Esophagus (tissue), 2 donors: Measurements from ENCODE around the gene CDT1. TPM values are rescaled to one million over a fixed set of nuclear protein-coding genes. Genes with fewer than 3 reads are reported as not detected.

ENCODE experiments used
- H3K27ac ChIP-seq, 2 donors: one replicate each; pipeline ENCODE4 v1.5.1; 2013; ENCODE audit warnings: low read depth in 2 of 2, mild to moderate bottlenecking in 2 of 2, inconsistent platforms in 1 of 2, low read length in 1 of 2, moderate library complexity in 1 of 2
- H3K27me3 ChIP-seq, 2 donors: one replicate each; pipeline ENCODE4 v1.6.1; 2013; ENCODE audit warnings: low read length in 2 of 2, control low read depth in 1 of 2, mild to moderate bottlenecking in 1 of 2; ENCODE audit not compliant: insufficient read depth in 2 of 2, control insufficient read depth in 1 of 2
- H3K36me3 ChIP-seq, 2 donors: one replicate each; pipeline ENCODE4 v1.6.1; 2013; ENCODE audit warnings: low read length in 1 of 2; ENCODE audit not compliant: control insufficient read depth in 2 of 2, insufficient read depth in 2 of 2
- H3K4me1 ChIP-seq, 2 donors: one replicate each; pipeline ENCODE4 v1.6.1; 2013; ENCODE audit warnings: low read length in 1 of 2; ENCODE audit not compliant: control insufficient read depth in 2 of 2, insufficient read depth in 2 of 2
- H3K4me3 ChIP-seq, 2 donors: one replicate each; pipeline ENCODE4 v1.5.1; 2013; ENCODE audit warnings: low read length in 2 of 2, mild to moderate bottlenecking in 2 of 2, low read depth in 1 of 2, moderate library complexity in 1 of 2
- H3K9me3 ChIP-seq, 2 donors: one replicate each; pipeline ENCODE4 v1.6.1; 2013; ENCODE audit warnings: mild to moderate bottlenecking in 2 of 2, low read depth in 1 of 2, low read length in 1 of 2, moderate library complexity in 1 of 2; ENCODE audit not compliant: control insufficient read depth in 2 of 2, insufficient read depth in 1 of 2
- WGBS, 2 donors: extraction: QIAGEN DNeasy Blood & Tissue Kit; methylation state at CpG; one replicate each; pipeline ENCODE4 v1.1.7; 2013; 5-methylcytosine and 5-hydroxymethylcytosine counted together
- polyA plus RNA-seq, 2 donors: library from polyadenylated mRNA; stranded (reverse); fragments of 200-250 nt; gene quantifications; one replicate each; pipeline ENCODE4 v1.2.3, GENCODE V29; 2013
- donor health status: healthy with polysubstance abuse.
- donor health status: Bipolar disorder and iron deficiency.

CDT1 gene
- polyA plus RNA-seq, 2 donors, result 5.8 to 9.9 TPM

GRCh38 chr16:88790312-88791211 is 13.0 kb upstream of the CDT1 start:
- no peak overlapping the region for H3K4me3 ChIP-seq

GRCh38 chr16:88792078-88792550 is 11.5 kb upstream of the CDT1 start:
- H3K27me3 ChIP-seq, result no peaks in the 10 kb centered on the region

More at GRCh38 chr16:88790312-88791211, 13.0 kb upstream of the CDT1 start:
- Histone ChIP-seq H3K9me3 (no peaks in the 10 kb centered on the region), H3K4me1 (peaks cover 2 to 4% of the 10 kb centered on the region in 2 donors), H3K27me3 (no peaks in the 10 kb centered on the region), H3K36me3 (no peaks in the 10 kb centered on the region), H3K27ac (peak overlapping the region; percentile 13 to 55)
- WGBS, 2 donors, result 24 to 29% methylated on average over 24 of the region's 24 CpGs

GRCh38 chr16:88792668-88793250 is 10.8 kb upstream of the CDT1 start:
- Histone ChIP-seq H3K27ac (no peak overlapping the region), H3K36me3 (no peaks in the 10 kb centered on the region), H3K27me3 (no peaks in the 10 kb centered on the region), H3K4me1 (peaks cover 2 to 4% of the 10 kb centered on the region in 2 donors), H3K9me3 (no peaks in the 10 kb centered on the region), H3K4me3 (no peak overlapping the region)
- 65 to 80% methylated on average over 11 to 12 of the region's 12 CpGs for WGBS, 2 donors

More at GRCh38 chr16:88792078-88792550, 11.5 kb upstream of the CDT1 start:
- H3K27ac ChIP-seq, result no peak overlapping the region
- peaks cover 2 to 4% of the 10 kb centered on the region in 2 donors for H3K4me1 ChIP-seq
- no peak overlapping the region for H3K4me3 ChIP-seq
- 53 to 55% methylated on average over 13 of the region's 13 CpGs for WGBS, 2 donors
- no peaks in the 10 kb centered on the region for H3K9me3 ChIP-seq
- H3K36me3 ChIP-seq, result no peaks in the 10 kb centered on the region

- Histone ChIP-seq H3K4me3 (no peak overlapping the region), H3K36me3 (no peaks in the 10 kb centered on the region), H3K27ac (no peak overlapping the region), H3K4me1 (peaks cover 2 to 4% of the 10 kb centered on the region in 2 donors), H3K9me3 (no peaks in the 10 kb centered on the region), H3K27me3 (no peaks in the 10 kb centered on the region)
- WGBS, 2 donors, result 48 to 53% methylated on average over 34 to 35 of the region's 35 CpGs
These were observed 10.2 kb upstream of the CDT1 start for GRCh38 chr16:88793251-88793954.

GRCh38 chr16:88796278-88796677 is 7.3 kb upstream of the CDT1 start:
- Histone ChIP-seq H3K36me3 (no peaks in the 10 kb centered on the region), H3K27me3 (no peaks in the 10 kb centered on the region), H3K4me1 (peaks cover 2 to 4% of the 10 kb centered on the region in 2 donors), H3K4me3 (no peak overlapping the region), H3K9me3 (no peaks in the 10 kb centered on the region), H3K27ac (no peak overlapping the region)
- WGBS, 2 donors, result 72 to 76% methylated on average over 4 of the region's 4 CpGs

- no peak overlapping the region for H3K27ac ChIP-seq
- 96 to 98% methylated on average over 4 of the region's 4 CpGs for WGBS, 2 donors
- no peaks in the 10 kb centered on the region for H3K27me3 ChIP-seq
- H3K4me3 ChIP-seq, result no peak overlapping the region
- H3K36me3 ChIP-seq, result no peaks in the 10 kb centered on the region
- no peaks in the 10 kb centered on the region for H3K4me1 ChIP-seq
- H3K9me3 ChIP-seq, result no peaks in the 10 kb centered on the region
These were observed 5.5 kb upstream of the CDT1 start for GRCh38 chr16:88798073-88798472.

GRCh38 chr16:88798772-88799455 is 4.7 kb upstream of the CDT1 start:
- no peaks in the 10 kb centered on the region for H3K27me3 ChIP-seq
- no peaks in the 10 kb centered on the region for H3K9me3 ChIP-seq
- no peak overlapping the region for H3K4me3 ChIP-seq
- no peaks in the 10 kb centered on the region for H3K4me1 ChIP-seq
- no peak overlapping the region for H3K27ac ChIP-seq
- H3K36me3 ChIP-seq, result no peaks in the 10 kb centered on the region

GRCh38 chr16:88799569-88800276 is 3.9 kb upstream of the CDT1 start:
- WGBS, 2 donors, result 81 to 87% methylated on average over 17 of the region's 17 CpGs
- Histone ChIP-seq H3K27ac (no peak overlapping the region), H3K27me3 (no peaks in the 10 kb centered on the region), H3K4me1 (peaks cover 0 to 6% of the 10 kb centered on the region in 2 donors), H3K4me3 (no peak overlapping the region), H3K36me3 (no peaks in the 10 kb centered on the region), H3K9me3 (no peaks in the 10 kb centered on the region)

- H3K4me1 ChIP-seq, result peaks cover 0 to 11% of the 10 kb centered on the region in 2 donors
- H3K36me3 ChIP-seq, result no peaks in the 10 kb centered on the region
- no peaks in the 10 kb centered on the region for H3K9me3 ChIP-seq
- no peaks in the 10 kb centered on the region for H3K27me3 ChIP-seq
- WGBS, 2 donors, result 87 to 91% methylated on average over 6 of the region's 6 CpGs
- no peak overlapping the region for H3K4me3 ChIP-seq
- H3K27ac ChIP-seq, result no peak overlapping the region
These were observed 3.4 kb upstream of the CDT1 start for GRCh38 chr16:88800277-88800592.
